ENCODE data around the gene CNOT9. TPM values are rescaled to one million over a fixed set of nuclear protein-coding genes. Genes with fewer than 3 reads are reported as not detected.

The CNOT9 gene
- total RNA-seq, 2 donors from 2014 or later, result 36.0 to 52.5 TPM

DNA sequence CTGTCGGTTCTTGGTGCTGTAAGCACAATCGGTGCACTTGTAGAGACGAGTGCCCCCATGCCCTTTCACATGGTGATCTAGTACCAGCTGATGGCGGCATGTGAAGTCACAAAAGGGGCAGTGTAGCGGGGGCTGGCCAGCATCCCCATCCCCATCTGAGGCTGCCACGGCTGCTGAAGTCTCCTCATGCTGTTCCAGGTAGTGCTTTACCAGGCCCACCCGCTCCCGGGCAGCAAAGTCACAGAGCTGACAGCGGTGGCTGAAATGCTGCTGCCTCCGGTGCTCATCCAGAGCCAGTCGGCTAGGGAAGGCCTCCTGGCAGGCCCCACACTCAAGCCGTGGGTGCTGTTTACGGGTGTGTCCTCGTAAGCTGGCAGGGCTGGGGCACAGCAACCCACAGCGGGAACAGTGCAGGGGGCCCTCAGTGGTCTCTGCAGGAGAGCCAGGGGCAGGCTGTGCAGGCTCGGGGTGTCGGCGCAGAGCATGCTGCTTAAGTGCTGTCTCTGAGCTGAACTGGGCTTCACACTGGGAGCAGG lies 73.5 kb downstream of the CNOT9 start:
- intact Hi-C loops (cut with DNase I), result loop anchor here (10.0 kb wide), 1 partner anchor 237 kb away; no protein-coding TSS in a partner anchor
- DNase-seq, result no peak
- TF ChIP-seq, protein P1, sequence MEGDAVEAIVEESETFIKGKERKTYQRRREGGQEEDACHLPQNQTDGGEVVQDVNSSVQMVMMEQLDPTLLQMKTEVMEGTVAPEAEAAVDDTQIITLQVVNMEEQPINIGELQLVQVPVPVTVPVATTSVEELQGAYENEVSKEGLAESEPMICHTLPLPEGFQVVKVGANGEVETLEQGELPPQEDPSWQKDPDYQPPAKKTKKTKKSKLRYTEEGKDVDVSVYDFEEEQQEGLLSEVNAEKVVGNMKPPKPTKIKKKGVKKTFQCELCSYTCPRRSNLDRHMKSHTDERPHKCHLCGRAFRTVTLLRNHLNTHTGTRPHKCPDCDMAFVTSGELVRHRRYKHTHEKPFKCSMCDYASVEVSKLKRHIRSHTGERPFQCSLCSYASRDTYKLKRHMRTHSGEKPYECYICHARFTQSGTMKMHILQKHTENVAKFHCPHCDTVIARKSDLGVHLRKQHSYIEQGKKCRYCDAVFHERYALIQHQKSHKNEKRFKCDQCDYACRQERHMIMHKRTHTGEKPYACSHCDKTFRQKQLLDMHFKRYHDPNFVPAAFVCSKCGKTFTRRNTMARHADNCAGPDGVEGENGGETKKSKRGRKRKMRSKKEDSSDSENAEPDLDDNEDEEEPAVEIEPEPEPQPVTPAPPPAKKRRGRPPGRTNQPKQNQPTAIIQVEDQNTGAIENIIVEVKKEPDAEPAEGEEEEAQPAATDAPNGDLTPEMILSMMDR (IDR thresholded peaks at IDR 0.05), result no peak
- Histone ChIP-seq H3K27me3 (no peaks in the 10 kb centered on the region), H3K9ac (ENCODE audit: low read depth in 2 of 2, low read length in 2 of 2) (no peak overlapping the region), H3K36me3 (peaks cover 20% of the 10 kb centered on the region), H3K27ac (no peak overlapping the region), H3K9me3 (no peaks in the 10 kb centered on the region), H3K4me3 (no peak overlapping the region), H3K4me1 (no peaks in the 10 kb centered on the region)

DNA sequence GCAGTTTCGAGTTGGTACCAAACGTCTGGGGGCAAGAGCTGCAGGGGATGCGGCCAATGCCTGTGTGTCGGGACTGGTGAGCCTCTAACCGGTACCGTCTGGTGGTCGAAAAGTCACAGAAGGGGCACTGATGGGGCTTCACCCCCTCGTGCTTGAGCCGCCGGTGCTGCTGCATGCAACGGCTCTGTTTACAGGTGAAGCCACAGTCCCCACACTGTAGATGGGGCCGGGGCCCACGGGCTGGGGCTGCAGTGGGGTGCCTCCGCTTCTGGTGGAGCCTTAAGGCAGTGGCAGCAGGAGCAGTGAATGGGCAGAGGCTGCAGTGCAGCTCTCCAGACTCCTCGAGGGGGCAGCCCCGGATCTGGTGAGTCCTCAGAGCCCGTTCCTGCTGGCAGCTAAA lies 74.1 kb downstream of the CNOT9 start:
- H3K9ac ChIP-seq (ENCODE audit: low read depth in 2 of 2, low read length in 2 of 2), result no peak overlapping the region
- TF ChIP-seq, protein P1 (IDR thresholded peaks at IDR 0.05), result no peak
- no peak for DNase-seq
- intact Hi-C loops (cut with DNase I), result loop anchor here (10.0 kb wide), 1 partner anchor 238 kb away; no protein-coding TSS in a partner anchor
- peaks cover 21% of the 10 kb centered on the region for H3K36me3 ChIP-seq
- H3K27ac ChIP-seq, result no peak overlapping the region
- no peaks in the 10 kb centered on the region for H3K9me3 ChIP-seq
- no peaks in the 10 kb centered on the region for H3K27me3 ChIP-seq
- H3K4me3 ChIP-seq, result no peak overlapping the region
- H3K4me1 ChIP-seq, result no peaks in the 10 kb centered on the region

DNA sequence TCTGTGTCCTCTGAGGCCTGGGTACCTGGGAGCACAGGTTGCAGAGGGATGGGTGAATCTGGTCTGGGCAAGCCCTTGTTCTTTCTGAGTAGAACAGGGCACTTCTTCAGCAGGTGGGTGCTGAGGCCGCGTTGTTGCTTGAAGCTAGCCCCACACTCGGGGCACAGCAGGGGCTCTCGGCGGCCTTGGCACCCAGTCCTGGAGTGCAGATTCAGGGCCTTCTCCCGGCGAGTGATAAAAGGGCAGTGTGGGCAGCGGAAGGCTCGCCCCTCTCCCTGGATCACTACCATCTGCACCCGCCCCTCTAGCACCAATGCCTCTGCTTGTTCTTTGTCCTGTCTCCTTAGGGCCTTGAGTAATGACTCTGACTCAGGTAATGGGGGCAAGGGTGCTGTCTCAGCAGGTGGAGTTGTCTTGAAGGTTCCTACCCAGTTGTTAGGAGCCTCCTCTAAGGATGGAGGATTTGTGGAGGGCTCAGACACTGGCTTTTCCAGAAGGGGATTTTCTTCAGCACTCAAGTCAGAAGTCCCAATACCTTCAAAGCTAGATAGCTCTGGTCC lies 75.2 kb downstream of the CNOT9 start:
- no peaks in the 10 kb centered on the region for H3K27me3 ChIP-seq
- intact Hi-C loops (cut with DNase I), result loop anchor here (10.0 kb wide), 1 partner anchor 239 kb away; no protein-coding TSS in a partner anchor
- H3K36me3 ChIP-seq, result peaks cover 22% of the 10 kb centered on the region
- TF ChIP-seq, protein P1 (IDR thresholded peaks at IDR 0.05), result no peak
- no peaks in the 10 kb centered on the region for H3K9me3 ChIP-seq
- H3K9ac ChIP-seq (ENCODE audit: low read depth in 2 of 2, low read length in 2 of 2), result no peak overlapping the region
- no peak overlapping the region for H3K4me3 ChIP-seq
- H3K4me1 ChIP-seq, result no peaks in the 10 kb centered on the region
- no peak overlapping the region for H3K27ac ChIP-seq
- no peak for DNase-seq

DNA sequence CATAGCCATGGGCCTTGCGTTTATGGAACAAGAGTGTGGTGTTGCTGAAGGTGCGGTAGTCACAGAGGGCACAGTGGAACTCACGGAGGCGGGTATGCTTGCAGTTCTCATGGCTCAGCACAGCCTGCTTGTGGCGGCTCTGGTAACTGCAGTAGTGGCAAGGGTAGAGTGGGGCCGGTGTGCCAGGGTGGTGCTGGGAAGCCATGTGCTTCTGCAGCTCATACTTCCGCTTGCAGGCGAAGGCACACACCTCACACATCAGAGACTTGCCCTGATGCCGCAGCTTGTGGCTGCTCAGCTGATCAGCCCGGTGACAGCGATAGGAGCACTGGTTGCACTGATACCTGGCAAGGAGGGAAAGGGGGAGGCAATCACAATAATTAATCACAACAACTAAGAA lies 76.1 kb downstream of the CNOT9 start:
- Histone ChIP-seq H3K27ac (no peak overlapping the region), H3K27me3 (no peaks in the 10 kb centered on the region), H3K4me3 (no peak overlapping the region), H3K9me3 (no peaks in the 10 kb centered on the region), H3K9ac (ENCODE audit: low read depth in 2 of 2, low read length in 2 of 2) (no peak overlapping the region), H3K36me3 (peaks cover 24% of the 10 kb centered on the region), H3K4me1 (no peaks in the 10 kb centered on the region)
- intact Hi-C loops (cut with DNase I), result loop anchor here (10.0 kb wide), 1 partner anchor 240 kb away; no protein-coding TSS in a partner anchor
- no peak for DNase-seq
- TF ChIP-seq, protein P1 (IDR thresholded peaks at IDR 0.05), result no peak

DNA sequence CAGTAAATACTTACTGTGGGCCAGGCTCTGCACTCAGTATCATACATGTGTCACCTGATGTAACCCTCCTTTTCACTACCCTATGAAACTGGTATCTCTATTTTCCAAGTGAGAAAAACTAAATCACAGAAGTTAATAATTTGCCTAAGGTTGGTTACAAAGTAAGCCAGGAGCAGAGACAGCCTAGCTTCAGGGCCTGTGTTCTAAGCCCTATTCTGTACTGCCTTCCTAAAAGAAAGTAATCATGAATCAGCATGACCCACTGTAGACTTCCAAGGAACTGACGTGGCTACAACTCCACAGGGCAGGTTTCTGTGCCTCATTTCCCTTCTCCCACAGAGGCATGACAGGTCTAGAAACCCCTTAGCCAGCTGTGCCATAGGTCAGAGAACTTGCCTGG lies 76.5 kb downstream of the CNOT9 start:
- intact Hi-C loops (cut with DNase I), result loop anchor here (10.0 kb wide), 1 partner anchor 240 kb away; no protein-coding TSS in a partner anchor
- Histone ChIP-seq H3K4me3 (no peak overlapping the region), H3K36me3 (peaks cover 24% of the 10 kb centered on the region), H3K27ac (no peak overlapping the region), H3K9me3 (no peaks in the 10 kb centered on the region), H3K27me3 (no peaks in the 10 kb centered on the region), H3K9ac (ENCODE audit: low read depth in 2 of 2, low read length in 2 of 2) (no peak overlapping the region), H3K4me1 (no peaks in the 10 kb centered on the region)
- no peak for DNase-seq
- TF ChIP-seq, protein P1 (IDR thresholded peaks at IDR 0.05), result no peak

Other genes starting within 250 kb of the CNOT9 start
- gene CATIP, start 212.0 kb upstream of the CNOT9 start, total RNA-seq, result not detected
- 1 to 10 TPM; 1.1 to 1.8 TPM for gene SLC11A1, start 186.6 kb upstream of the CNOT9 start, total RNA-seq
- gene CTDSP1, start 169.0 kb upstream of the CNOT9 start, total RNA-seq, result 100 to 1,000 TPM; 137 to 150 TPM
- gene VIL1, start 149.7 kb upstream of the CNOT9 start, total RNA-seq, result 100 to 1,000 TPM; 545 to 634 TPM
- gene USP37, start 488 bp upstream of the CNOT9 start, total RNA-seq, result 10 to 100 TPM; 13.1 to 13.4 TPM
- gene PLCD4, start 39.1 kb downstream of the CNOT9 start, total RNA-seq, result 1 to 10 TPM in 1 of 2 donors, under 1 TPM in 1; 0.54 to 1.6 TPM
- gene ZNF142, start 90.8 kb downstream of the CNOT9 start, total RNA-seq, result 10 to 100 TPM; 14.8 to 25.3 TPM
- gene BCS1L, start 90.8 kb downstream of the CNOT9 start, total RNA-seq, result 10 to 100 TPM; 21.7 to 63.7 TPM
- 10 to 100 TPM; 12.6 to 20.7 TPM for gene RNF25, start 103.2 kb downstream of the CNOT9 start, total RNA-seq
- gene STK36, start 103.2 kb downstream of the CNOT9 start, total RNA-seq, result 10 to 100 TPM; 17.8 to 36.7 TPM
- 10 to 100 TPM; 27.5 to 36.7 TPM for gene TTLL4, start 142.0 kb downstream of the CNOT9 start, total RNA-seq
- 10 to 100 TPM; 21.7 to 54.0 TPM for gene CYP27A1, start 213.3 kb downstream of the CNOT9 start, total RNA-seq